Activated T-helper 17 cell treated with anti-CD3 and anti-CD28 coated beads, Interleukin-2, amount 50 U/mL, for 72 hours (primary cell): Measurements from ENCODE around the gene STAT5A. TPM values are rescaled to one million over a fixed set of nuclear protein-coding genes. Genes with fewer than 3 reads are reported as not detected.
A peak's percentile ranks its signal among the peaks of the same experiment; 100 is the strongest.

Experiments used
- ATAC-seq: fragments of 150-1000 bp; cut with Tn5 transposase; replicated peaks from 2 replicates; pipeline ENCODE4 v1.10.0; 2021; ENCODE audit warnings: mild to moderate bottlenecking, moderate library complexity
- H3K27ac Mint-ChIP-seq: one replicate; pipeline ENCODE4 v1.8.0; 2022; ENCODE audit warnings: mixed read lengths
- H3K27me3 Mint-ChIP-seq: one replicate; pipeline ENCODE4 v1.8.0; 2022; ENCODE audit warnings: mixed read lengths
- H3K36me3 Mint-ChIP-seq: one replicate; pipeline ENCODE4 v1.8.0; 2022; ENCODE audit warnings: low read depth, mild to moderate bottlenecking, mixed read lengths
- H3K4me1 Mint-ChIP-seq: one replicate; pipeline ENCODE4 v1.8.0; 2022; ENCODE audit warnings: mixed read lengths
- H3K4me3 Mint-ChIP-seq: one replicate; pipeline ENCODE4 v1.8.0; 2022; ENCODE audit warnings: mild to moderate bottlenecking, mixed read lengths
- H3K9me3 Mint-ChIP-seq: one replicate; pipeline ENCODE4 v1.8.0; 2022; ENCODE audit warnings: mixed read lengths
- total RNA-seq, 2 donors: library from RNA; stranded (reverse); gene quantifications; one replicate each; pipeline ENCODE4 v1.2.3, GENCODE V29; 2022

The STAT5A gene
- total RNA-seq, 2 donors from 2014 or later: 133 to 305 TPM

DNA sequence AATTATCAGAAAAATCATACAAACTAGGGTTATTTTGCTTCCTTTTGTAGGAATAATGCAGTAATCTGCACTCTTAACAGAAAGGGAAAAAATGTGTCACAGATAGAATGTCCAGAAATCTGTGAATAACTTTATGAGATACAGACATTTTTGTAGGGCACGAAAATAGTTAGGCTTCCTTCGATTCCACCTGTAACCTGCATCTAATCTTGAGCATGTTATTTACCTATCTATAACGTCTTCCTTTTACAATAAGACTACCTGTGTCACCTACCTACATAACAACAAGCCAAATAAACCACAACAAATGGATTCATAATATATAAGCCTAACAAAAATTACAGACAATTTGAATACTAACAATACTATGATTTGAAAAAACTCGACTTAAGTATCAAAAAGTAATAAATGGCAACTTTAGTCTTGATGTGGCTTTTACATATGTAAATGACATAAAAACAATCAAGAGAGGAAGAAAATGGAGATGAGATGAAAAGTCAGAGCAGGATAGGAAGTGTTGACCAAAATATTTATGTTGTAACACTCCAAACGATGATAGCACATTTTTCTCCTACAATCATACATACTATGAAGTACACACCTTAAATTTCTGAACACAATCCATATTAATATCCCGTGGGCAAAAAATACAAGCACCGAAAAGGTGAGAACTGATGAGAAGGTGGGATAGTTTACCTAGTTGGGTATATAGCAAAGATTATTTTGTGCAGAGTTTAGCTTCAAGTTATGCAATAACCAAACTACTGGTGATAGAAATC is 14.6 kb upstream of the STAT5A start:
- peak overlapping the region; percentile 90 for H3K27ac Mint-ChIP-seq
- H3K9me3 Mint-ChIP-seq: no peaks in the 10 kb centered on the region
- H3K36me3 Mint-ChIP-seq: peaks cover 86% of the 10 kb centered on the region
- H3K4me3 Mint-ChIP-seq: peak overlapping the region; percentile 91
- ATAC-seq: no peak
- no peaks in the 10 kb centered on the region for H3K27me3 Mint-ChIP-seq
- H3K4me1 Mint-ChIP-seq: peaks cover 27% of the 10 kb centered on the region

DNA sequence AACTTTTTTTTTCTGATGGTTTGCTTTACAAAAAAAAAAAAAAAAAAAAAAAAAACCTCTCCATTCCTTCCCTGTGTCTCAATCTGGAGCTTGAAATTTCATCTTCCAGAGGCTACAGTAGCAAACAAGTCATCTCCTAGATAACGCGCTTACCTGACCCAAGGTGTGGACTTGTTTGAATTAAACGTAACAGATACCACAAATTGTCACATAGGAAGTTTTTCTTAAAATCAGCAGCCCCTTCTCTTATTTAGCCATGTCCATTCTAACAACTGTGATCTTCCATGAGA is 14.1 kb upstream of the STAT5A start:
- peak overlapping the region; percentile 91 for H3K4me3 Mint-ChIP-seq
- H3K9me3 Mint-ChIP-seq: no peaks in the 10 kb centered on the region
- ATAC-seq: no peak
- H3K27me3 Mint-ChIP-seq: no peaks in the 10 kb centered on the region
- peak overlapping the region; percentile 90 for H3K27ac Mint-ChIP-seq
- H3K4me1 Mint-ChIP-seq: peaks cover 27% of the 10 kb centered on the region
- peaks cover 81% of the 10 kb centered on the region for H3K36me3 Mint-ChIP-seq

DNA sequence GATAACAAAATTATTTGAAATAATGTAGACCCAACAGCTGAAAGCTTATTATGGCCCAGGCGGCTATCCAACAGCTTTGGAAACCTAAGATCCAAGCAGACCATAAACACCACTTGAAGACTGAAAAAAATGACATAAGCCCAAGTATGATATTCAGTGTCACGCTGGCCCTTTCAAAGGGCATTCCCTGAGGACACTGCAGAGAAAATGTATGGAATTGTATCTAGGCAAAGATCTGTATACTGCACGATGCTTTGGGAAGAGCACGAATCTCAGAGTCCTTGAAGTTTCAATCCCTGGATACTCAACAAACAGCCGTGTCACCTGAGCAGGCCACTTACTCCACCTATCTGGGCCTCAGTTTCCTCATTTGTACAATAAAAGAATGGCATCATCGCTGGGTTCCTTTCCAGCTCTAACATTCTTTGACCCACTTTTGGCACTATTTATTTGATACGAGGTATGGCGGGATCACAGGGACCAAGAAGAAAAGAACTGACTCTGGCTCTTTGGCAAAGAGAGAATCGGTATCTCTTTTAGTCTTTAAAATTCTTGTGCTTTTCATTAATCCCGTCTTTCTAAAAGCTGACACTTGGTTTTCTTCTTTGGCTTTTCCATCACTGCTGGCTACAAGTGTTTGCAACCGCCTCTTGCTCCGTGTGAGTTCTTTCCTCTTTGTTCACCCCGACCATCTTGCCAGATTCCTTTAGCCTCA is 13.3 kb upstream of the STAT5A start:
- Mint-ChIP-seq H3K27me3 (no peaks in the 10 kb centered on the region), H3K27ac (peak overlapping the region; percentile 90), H3K4me3 (peak overlapping the region; percentile 91), H3K4me1 (peaks cover 27% of the 10 kb centered on the region), H3K36me3 (peaks cover 74% of the 10 kb centered on the region), H3K9me3 (no peaks in the 10 kb centered on the region)
- no peak for ATAC-seq

DNA sequence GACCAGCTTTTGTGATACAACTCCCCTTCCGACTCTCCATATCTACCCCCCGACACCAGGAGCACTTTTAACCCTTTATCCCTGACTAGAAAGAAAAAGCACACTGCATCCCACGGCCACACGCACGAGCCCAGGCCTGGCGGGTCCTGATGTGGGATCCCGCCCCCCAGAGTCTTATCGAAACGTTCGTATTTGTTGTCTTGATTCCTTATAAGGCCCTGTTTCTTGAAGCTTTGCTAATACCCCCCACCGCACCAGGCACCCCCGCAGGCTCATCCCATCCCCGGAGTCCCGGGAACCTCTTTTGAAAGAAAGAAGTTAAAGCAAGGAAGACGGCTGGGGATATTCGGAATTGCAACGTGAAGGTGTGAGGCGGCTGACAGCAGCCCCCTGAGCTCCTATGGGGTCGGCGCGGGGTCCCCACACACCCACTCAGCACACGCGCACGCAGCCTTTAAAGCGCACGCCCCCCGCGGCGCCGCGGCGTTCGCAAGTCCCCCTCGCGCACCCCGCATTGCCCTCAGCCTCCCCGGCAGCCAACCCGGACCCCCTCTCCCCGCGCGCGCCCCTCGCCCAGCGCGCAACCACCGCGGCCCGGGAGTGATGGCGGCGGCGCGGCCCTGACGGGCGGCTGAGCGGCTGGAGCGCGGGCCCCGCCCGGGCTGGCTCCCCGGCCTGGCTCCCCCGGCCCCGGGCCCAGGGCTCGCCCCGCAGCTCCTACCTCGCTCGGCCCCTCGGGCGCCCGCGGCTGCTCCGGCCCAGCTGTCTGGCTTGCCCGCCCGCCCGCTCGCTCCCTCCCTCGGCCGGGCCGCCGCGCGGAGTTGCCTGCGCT is 12.6 kb upstream of the STAT5A start:
- Mint-ChIP-seq H3K36me3 (peaks cover 66% of the 10 kb centered on the region), H3K4me1 (peaks cover 24% of the 10 kb centered on the region), H3K4me3 (peak overlapping the region; percentile 91), H3K27me3 (no peaks in the 10 kb centered on the region), H3K9me3 (no peaks in the 10 kb centered on the region), H3K27ac (peak overlapping the region; percentile 90)
- peak; percentile 42 for ATAC-seq

DNA sequence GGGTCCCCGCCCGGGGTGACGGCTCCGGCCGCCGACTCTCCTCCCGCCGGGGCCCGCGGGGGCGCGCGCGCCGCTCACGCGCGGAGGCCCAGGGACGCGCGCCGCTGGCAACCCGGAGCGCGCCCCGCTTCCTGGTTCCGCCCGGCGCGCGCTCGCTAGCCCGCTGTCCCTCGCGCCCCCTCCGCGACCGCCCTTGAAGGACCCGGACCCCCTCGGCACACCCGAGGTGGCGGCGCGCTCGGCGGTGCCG is 12.0 kb upstream of the STAT5A start, which contains the start of gene STAT5B:
Gene STAT5B, minus strand, starts transcription at position 33 of the 250 bp plus-strand sequence. CDS start 44,264 bp downstream, outside the sequence.
- peak within 1 kb of the TSS; percentile 91 for H3K4me3 Mint-ChIP-seq
- peaks cover 61% of the 10 kb centered on the region for H3K36me3 Mint-ChIP-seq
- H3K27me3 Mint-ChIP-seq: no peaks in the 10 kb centered on the region
- H3K9me3 Mint-ChIP-seq: no peaks in the 10 kb centered on the region
- peaks cover 19% of the 10 kb centered on the region for H3K4me1 Mint-ChIP-seq
- peak within 1 kb of the TSS; percentile 91 for H3K27ac Mint-ChIP-seq
- ATAC-seq: peak; percentile 66

DNA sequence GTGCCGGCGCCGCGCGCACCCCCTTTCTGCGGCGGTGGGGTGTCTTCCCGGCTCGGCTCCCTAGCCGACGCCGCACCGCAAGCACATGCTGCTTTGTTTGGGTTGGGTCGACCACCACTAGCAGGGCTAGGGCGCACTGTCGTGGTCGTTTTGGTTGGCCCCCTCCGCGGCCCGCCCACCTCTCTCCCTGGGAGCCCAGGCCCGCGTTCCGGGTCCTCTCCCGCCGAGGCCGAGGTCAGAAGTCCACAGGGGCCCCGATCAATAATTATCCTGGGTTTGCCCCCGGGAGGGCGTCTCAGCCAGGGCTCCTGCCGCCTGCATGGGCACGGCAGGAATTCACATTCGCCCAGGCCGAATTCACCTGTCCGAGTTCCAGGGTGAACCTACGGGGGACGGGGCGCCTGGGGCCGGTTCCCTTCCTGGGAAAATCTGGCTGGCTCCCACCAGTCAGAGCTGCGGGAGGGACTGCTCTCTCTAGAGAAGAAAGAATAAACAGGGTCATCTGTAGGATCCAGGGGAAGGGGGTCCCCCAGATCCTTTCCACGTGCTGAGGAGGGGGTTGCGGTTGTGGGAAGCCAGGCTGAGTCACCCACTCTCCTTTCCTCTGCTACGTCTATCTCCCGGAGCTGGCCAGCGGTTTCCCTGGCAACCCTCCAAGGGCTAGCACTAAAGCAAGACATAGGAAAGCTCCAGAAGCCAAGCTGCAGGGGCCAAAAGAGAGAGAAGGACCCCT is 11.5 kb upstream of the STAT5A start:
- peak; percentile 49 for ATAC-seq

DNA sequence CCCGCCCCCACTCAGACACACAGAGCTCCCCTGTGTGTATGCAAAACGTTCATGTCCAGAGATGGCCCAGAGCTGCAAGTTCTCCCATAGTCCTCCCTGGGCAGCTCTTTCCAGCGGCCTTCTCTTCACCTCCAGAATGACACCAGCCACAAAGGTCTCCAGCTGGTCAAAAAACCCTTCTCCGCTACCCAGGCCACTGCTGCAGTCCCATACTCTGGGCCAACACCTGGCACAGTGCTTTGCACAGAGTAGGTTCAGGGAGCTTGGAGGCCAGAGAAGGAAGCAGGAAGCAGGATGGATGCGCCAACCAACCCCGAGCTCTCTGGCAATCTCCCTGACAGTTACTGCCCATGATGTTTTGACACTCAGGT is 11.0 kb upstream of the STAT5A start:
- H3K27me3 Mint-ChIP-seq: no peaks in the 10 kb centered on the region
- ATAC-seq: no peak
- H3K4me3 Mint-ChIP-seq: peak overlapping the region; percentile 81
- H3K9me3 Mint-ChIP-seq: no peaks in the 10 kb centered on the region
- H3K27ac Mint-ChIP-seq: peak overlapping the region; percentile 91
- peaks cover 16% of the 10 kb centered on the region for H3K4me1 Mint-ChIP-seq
- H3K36me3 Mint-ChIP-seq: peaks cover 50% of the 10 kb centered on the region

More for the DNA sequence above, 11.5 kb upstream of the STAT5A start:
- Mint-ChIP-seq H3K36me3 (peaks cover 56% of the 10 kb centered on the region), H3K9me3 (no peaks in the 10 kb centered on the region), H3K4me3 (peak overlapping the region; percentile 81), H3K4me1 (peaks cover 16% of the 10 kb centered on the region), H3K27me3 (no peaks in the 10 kb centered on the region), H3K27ac (peak overlapping the region; percentile 91)

DNA sequence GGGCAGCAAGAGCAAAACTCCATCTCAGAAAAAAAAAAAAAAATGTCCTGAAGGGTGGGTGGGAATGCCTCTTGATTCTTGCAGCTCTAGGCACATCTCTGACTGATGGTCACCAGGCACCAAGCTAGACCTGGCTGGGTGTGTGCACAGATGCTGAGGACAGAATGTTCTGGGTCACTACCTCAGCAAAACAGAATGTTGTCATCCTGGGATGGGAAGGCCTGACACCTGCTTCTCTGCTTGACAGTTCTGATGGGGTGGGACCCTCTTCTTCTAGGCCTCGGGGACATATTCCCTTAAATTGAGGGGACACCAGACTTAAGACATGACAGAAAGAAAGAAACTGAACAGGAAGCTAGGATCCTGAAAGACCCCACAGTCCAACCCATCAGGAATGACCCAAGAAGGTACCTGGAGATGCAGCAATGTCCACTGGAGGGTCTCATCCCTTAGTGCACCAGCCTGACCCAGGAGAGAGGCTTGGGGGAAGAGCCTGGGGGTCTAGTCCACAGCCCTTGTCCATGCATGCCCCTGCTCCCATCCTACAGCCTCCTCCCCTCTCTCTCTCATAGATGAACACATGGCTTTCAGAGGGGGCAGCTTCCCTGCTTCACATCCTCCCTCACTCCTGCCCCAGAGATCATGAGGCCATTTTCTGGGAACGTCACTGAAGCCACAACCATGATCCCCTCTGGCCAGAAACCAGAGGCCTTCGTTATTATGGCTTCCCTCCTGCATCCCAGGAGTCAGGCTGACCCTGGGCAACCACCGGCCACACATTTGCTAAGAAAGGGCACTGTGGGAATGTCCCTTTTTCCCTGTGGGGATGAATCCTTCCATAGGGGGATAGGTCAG is 8.3 kb upstream of the STAT5A start:
- Mint-ChIP-seq H3K4me3 (no peak overlapping the region), H3K27me3 (no peaks in the 10 kb centered on the region), H3K4me1 (peaks cover 5% of the 10 kb centered on the region), H3K27ac (no peak overlapping the region), H3K36me3 (peaks cover 35% of the 10 kb centered on the region), H3K9me3 (no peaks in the 10 kb centered on the region)
- ATAC-seq: no peak

DNA sequence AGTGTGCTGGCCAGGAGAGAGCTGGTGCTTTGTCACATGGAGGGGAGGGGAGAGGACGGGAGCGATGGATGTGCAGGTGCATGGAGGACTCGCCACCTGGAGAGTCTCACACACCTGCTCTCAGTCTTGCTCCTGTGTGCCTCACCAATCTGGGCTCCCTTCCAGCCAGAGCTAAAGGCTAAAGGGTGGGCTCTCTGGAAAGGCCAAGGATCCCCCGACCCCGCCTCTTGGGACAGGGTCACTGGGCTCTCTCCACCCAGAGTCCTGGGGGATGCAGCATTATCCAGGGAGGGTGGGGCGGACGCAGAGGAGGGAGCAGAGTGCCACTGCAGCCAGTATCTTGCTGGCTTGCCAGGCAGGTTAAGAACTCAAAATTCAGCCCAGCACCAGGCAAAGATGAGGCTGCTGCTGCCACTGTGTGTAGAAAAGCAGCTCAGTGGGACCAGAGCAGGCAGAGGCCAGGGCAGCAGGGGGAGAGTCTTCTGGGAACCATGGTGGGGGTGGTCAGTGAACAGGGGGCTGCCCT is 6.7 kb upstream of the STAT5A start:
- Mint-ChIP-seq H3K27me3 (no peaks in the 10 kb centered on the region), H3K9me3 (no peaks in the 10 kb centered on the region), H3K4me3 (no peak overlapping the region), H3K27ac (peak overlapping the region; percentile 22), H3K36me3 (peaks cover 44% of the 10 kb centered on the region), H3K4me1 (peaks cover 5% of the 10 kb centered on the region)
- ATAC-seq: no peak

DNA sequence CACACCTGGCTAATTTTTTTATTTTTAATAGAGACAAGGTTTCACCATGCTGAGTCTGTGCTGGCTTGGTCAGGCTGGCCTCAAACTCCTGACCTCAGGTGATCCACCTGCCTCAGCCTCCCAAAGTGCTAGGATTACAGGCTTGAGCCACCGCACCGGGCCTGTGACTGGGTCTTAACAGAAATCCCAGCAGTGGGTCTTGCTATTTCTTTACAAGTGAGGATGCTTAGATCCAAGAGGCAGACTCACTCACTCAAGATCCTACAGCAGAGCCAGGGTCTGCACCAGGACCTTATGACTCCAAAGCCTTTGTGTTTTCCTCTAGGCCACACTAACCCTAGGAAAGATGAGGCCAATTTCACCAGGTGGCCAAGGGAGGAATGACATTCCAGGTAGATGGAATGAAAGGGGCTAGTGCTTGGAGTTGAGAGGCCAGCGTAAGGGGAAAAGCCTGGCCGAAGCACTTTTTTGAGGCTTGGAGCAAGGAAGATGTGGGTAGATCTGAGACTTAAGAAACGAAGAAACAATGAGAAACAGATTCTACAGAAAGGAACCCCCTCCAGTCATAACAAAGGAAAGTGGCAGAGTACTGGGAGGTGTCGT is 5.7 kb upstream of the STAT5A start:
- Mint-ChIP-seq H3K36me3 (peaks cover 43% of the 10 kb centered on the region), H3K27me3 (no peaks in the 10 kb centered on the region), H3K27ac (peak overlapping the region; percentile 37), H3K4me1 (no peaks in the 10 kb centered on the region), H3K4me3 (peak overlapping the region; percentile 4), H3K9me3 (no peaks in the 10 kb centered on the region)
- ATAC-seq: no peak

DNA sequence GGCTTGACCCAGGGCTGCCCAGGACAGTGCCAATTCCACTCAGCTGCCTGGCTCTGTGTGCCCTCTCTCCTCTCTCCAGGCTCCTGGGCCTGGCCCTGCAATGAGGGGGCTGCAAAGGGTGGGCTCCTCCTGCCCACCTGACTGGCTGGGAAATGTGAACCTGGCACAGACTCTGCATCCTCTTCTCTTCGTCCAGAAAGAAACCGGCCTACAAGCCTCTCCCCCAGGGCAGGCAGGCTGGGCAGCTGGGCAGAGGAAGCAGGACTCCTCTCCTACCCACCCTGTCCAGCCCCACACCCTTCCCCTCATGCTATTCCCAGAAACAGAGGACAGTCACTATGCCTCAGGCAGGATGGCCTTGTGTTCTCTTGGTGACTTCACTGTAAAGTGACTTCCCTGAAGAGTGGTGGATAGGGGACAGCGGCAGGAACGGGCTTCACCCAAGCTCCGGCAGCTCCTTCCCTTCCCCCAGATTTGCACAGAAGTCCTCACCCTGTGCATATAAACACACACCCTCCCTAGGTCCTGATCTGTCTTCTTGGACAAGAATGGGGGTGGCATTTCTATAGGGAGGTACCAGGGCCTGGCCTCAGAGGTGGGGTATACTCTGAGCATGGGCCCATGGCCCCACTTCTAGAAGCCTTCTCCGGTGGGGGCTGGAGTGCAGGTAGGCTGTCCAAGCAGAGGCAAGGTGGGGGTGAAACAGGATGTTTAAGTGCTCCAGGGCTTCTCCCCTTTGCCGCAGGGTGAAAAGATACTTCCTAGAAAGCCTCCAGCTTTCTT is 4.9 kb upstream of the STAT5A start:
- Mint-ChIP-seq H3K4me1 (no peaks in the 10 kb centered on the region), H3K9me3 (no peaks in the 10 kb centered on the region), H3K36me3 (peaks cover 41% of the 10 kb centered on the region), H3K4me3 (peak overlapping the region; percentile 92), H3K27ac (peak overlapping the region; percentile 37), H3K27me3 (no peaks in the 10 kb centered on the region)
- ATAC-seq: no peak

DNA sequence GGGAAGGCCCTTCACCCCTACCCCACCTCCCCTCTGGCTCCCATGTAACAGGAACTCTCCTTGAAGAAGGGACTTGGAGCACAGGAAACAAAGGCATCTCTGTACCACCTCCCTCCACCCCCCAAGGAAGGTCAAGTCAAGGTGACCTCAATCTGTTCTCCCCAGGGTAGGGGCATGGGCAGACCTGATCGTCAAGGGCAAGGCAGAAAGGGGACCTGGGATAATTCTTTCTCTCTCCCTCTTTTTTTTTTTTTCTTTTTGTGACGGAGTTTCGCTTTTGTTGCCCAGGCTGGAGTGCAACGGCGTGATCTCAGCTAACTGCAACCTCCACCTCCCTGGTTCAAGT is 4.3 kb upstream of the STAT5A start:
- no peaks in the 10 kb centered on the region for H3K4me1 Mint-ChIP-seq
- no peaks in the 10 kb centered on the region for H3K27me3 Mint-ChIP-seq
- peaks cover 43% of the 10 kb centered on the region for H3K36me3 Mint-ChIP-seq
- H3K4me3 Mint-ChIP-seq: peak overlapping the region; percentile 92
- no peak overlapping the region for H3K27ac Mint-ChIP-seq
- ATAC-seq: no peak
- H3K9me3 Mint-ChIP-seq: no peaks in the 10 kb centered on the region
